GM12878 (cell line): ENCODE results near the gene AP1B1. TPM values are rescaled to one million over a fixed set of nuclear protein-coding genes. Genes with fewer than 3 reads are reported as not detected.
A peak's percentile ranks its signal among the peaks of the same experiment; 100 is the strongest.

Source experiments
- ATAC-seq: fragments of 200-7000 bp; cut with Tn5 transposase; 3 replicates; pipeline ENCODE4 v1.9.1; 2020; ENCODE audit warnings: mild to moderate bottlenecking, moderate library complexity
- BruUV-seq: library from RNA; stranded (reverse); fragments of 400-500 nt; replicated peaks from 2 replicates; lab custom pipeline; 2021; lab: Mats Ljungman, UMichigan
- CTCF ChIA-PET: fragments of 300-600 bp; sonication (Branson Sonifier 250); formaldehyde crosslinking; extraction: SDS; loops from one replicate; lab custom pipeline; 2021; ENCODE audit warnings: inconsistent platforms; lab: Yijun Ruan, JAX
- POLR2A ChIA-PET: fragments of 350-600 bp; formaldehyde crosslinking; extraction: SDS; loops from one replicate; lab custom pipeline; 2021; ENCODE audit warnings: inconsistent platforms; lab: Charles Lee
- RAD21 ChIA-PET: fragments of 300-600 bp; sonication (Branson Sonifier 250); formaldehyde crosslinking; loops from one replicate; lab custom pipeline; 2023; ENCODE audit warnings: antibody characterized with exemption; ENCODE audit not compliant: unreplicated experiment; lab: Charles Lee
- SMC1A ChIA-PET: fragments of 300-600 bp; sonication (Branson Sonifier 250); formaldehyde crosslinking; loops from one replicate; lab custom pipeline; 2023; ENCODE audit not compliant: unreplicated experiment, uncharacterized antibody; lab: Charles Lee
- DNase-seq: peaks from one replicate; pipeline ENCODE4 v3.0.0-alpha.2; 2011; ENCODE audit warnings: low read depth, low spot score
- FAIRE-seq: peaks from 3 replicates; lab custom pipeline; 2011; peaks lifted over from hg19 to GRCh38; lab: Jason Lieb, UNC
- H2AFZ ChIP-seq: 2 replicates; pipeline ENCODE4 v1.6.0; 2011; ENCODE audit warnings: low read depth, low read length, control low read depth; ENCODE audit not compliant: control insufficient read depth
- H3K27ac ChIP-seq: 2 replicates; pipeline ENCODE4 v1.5.1; 2011; ENCODE audit warnings: control low read depth; ENCODE audit not compliant: control insufficient read depth, insufficient read depth
- H3K27me3 ChIP-seq, 2 experiments: replicated peaks in 1 of 2; 2 replicates each; pipeline versions ENCODE4 v1.6.0 to v1.6.1; 2011; ENCODE audit warnings: low read length in 1 of 2; ENCODE audit not compliant: control insufficient read depth in 2 of 2, insufficient read depth in 2 of 2
- H3K36me3 ChIP-seq, 2 experiments: 2 replicates each; pipeline ENCODE4 v1.5.1; 2011; ENCODE audit warnings: low read length in 1 of 2; ENCODE audit not compliant: control insufficient read depth in 2 of 2, insufficient read depth in 2 of 2
- H3K4me1 ChIP-seq: 2 replicates; pipeline ENCODE4 v1.6.1; 2011; ENCODE audit warnings: mild to moderate bottlenecking, low read length, moderate library complexity, mixed read lengths; ENCODE audit not compliant: control insufficient read depth, insufficient read depth
- H3K4me2 ChIP-seq: 2 replicates; pipeline ENCODE4 v1.6.0; 2011; ENCODE audit warnings: control low read depth; ENCODE audit not compliant: control insufficient read depth, insufficient read depth
- H3K4me3 ChIP-seq: fragments of 200-600 bp; sonication (generic); 2 replicates; pipeline ENCODE4 v1.5.1; 2016
- H3K79me2 ChIP-seq: 2 replicates; pipeline ENCODE4 v1.6.0; 2011; ENCODE audit warnings: low read length; ENCODE audit not compliant: control insufficient read depth, insufficient read depth
- H3K9ac ChIP-seq: 2 replicates; pipeline ENCODE4 v1.8.0; 2011; ENCODE audit warnings: low read length, control low read depth, mixed read lengths; ENCODE audit not compliant: control insufficient read depth, insufficient read depth
- H3K9me3 ChIP-seq: replicated peaks from 3 replicates; pipeline ENCODE4 v1.5.1; 2011; ENCODE audit warnings: mild to moderate bottlenecking, low read length; ENCODE audit not compliant: control insufficient read depth, insufficient read depth
- H4K20me1 ChIP-seq: 2 replicates; pipeline ENCODE4 v1.6.0; 2011; ENCODE audit not compliant: control insufficient read depth, insufficient read depth
- BMI1 ChIP-seq: fragments of 450-650 bp; IDR thresholded peaks from 2 replicates; pipeline ENCODE4 v1.6.1; 2016; ENCODE audit warnings: mild to moderate bottlenecking, moderate library complexity, borderline replicate concordance
- E2F8 ChIP-seq: fragments of 450-650 bp; IDR thresholded peaks from 2 replicates; pipeline ENCODE4 v1.6.1; 2018; ENCODE audit warnings: mild to moderate bottlenecking, low read depth, moderate library complexity; ENCODE audit not compliant: partially characterized antibody
- EGR1 ChIP-seq, 2 experiments: IDR thresholded peaks; 1 replicate in 1 of 2; 2 replicates in 1 of 2; pipeline ENCODE4 v1.6.1; 2011 to 2012; ENCODE audit warnings: low read depth in 2 of 2, low read length in 2 of 2, borderline replicate concordance in 1 of 2, mild to moderate bottlenecking in 1 of 2, moderate library complexity in 1 of 2
- GATAD2B ChIP-seq: fragments of 450-650 bp; conservative IDR thresholded peaks from 2 replicates; pipeline ENCODE4 v1.6.1; 2017; ENCODE audit warnings: low read depth, mild to moderate bottlenecking, moderate library complexity
- HCFC1 ChIP-seq: fragments of 150-350 bp; IDR thresholded peaks from 2 replicates; pipeline ENCODE4 v1.6.1; 2014; ENCODE audit warnings: low read length
- HDAC6 ChIP-seq: fragments of 200-600 bp; sonication (generic); IDR thresholded peaks from one replicate; pipeline ENCODE4 v1.8.0; 2017; ENCODE audit warnings: antibody characterized with exemption; ENCODE audit not compliant: unreplicated experiment
- MLLT1 ChIP-seq: fragments of 450-650 bp; IDR thresholded peaks from 2 replicates; pipeline ENCODE4 v1.6.1; 2016; ENCODE audit warnings: mild to moderate bottlenecking
- PML ChIP-seq: IDR thresholded peaks from 2 replicates; pipeline ENCODE4 v1.6.1; 2012; ENCODE audit warnings: low read length, inconsistent platforms
- RB1 ChIP-seq: fragments of 450-650 bp; formaldehyde crosslinking; IDR thresholded peaks from 2 replicates; pipeline ENCODE4 v1.6.1; 2017; ENCODE audit warnings: mild to moderate bottlenecking, borderline replicate concordance
- RELA ChIP-seq: fragments of 450-650 bp; IDR thresholded peaks from 2 replicates; pipeline ENCODE4 v1.8.0; 2014; ENCODE audit warnings: borderline replicate concordance; ENCODE audit not compliant: partially characterized antibody
- RFX5 ChIP-seq: IDR thresholded peaks from 2 replicates; pipeline ENCODE4 v1.6.1; 2011; ENCODE audit warnings: low read depth, low read length, improper control_type of control experiment
- RUNX3 ChIP-seq: IDR thresholded peaks from 2 replicates; pipeline ENCODE4 v1.6.1; 2012; ENCODE audit warnings: low read length, inconsistent platforms
- SIN3A ChIP-seq: IDR thresholded peaks from 2 replicates; pipeline ENCODE4 v1.6.1; 2012; ENCODE audit warnings: low read depth, low read length, improper control_type of control experiment
- SIX5 ChIP-seq: IDR thresholded peaks from 2 replicates; pipeline ENCODE4 v1.6.1; 2011; ENCODE audit warnings: mild to moderate bottlenecking, low read depth, low read length, moderate library complexity; ENCODE audit not compliant: severe bottlenecking
- SKIL ChIP-seq: fragments of 450-650 bp; IDR thresholded peaks from 2 replicates; pipeline ENCODE4 v1.6.1; 2017; ENCODE audit warnings: mild to moderate bottlenecking, low read depth, inconsistent platforms; ENCODE audit not compliant: poor library complexity, severe bottlenecking
- TBL1XR1 ChIP-seq: IDR thresholded peaks from 2 replicates; pipeline ENCODE4 v1.6.1; 2012; ENCODE audit warnings: low read depth, low read length, improper control_type of control experiment
- WRNIP1 ChIP-seq: IDR thresholded peaks from 2 replicates; pipeline ENCODE4 v1.6.1; 2011; ENCODE audit warnings: low read depth, low read length, improper control_type of control experiment, borderline replicate concordance
- ZNF24 ChIP-seq: fragments of 450-650 bp; IDR thresholded peaks from 2 replicates; pipeline ENCODE4 v1.6.1; 2017; ENCODE audit warnings: antibody characterized with exemption, mild to moderate bottlenecking
- WGBS: methylation state at CpG from one replicate; pipeline ENCODE4 v1.1.6; 2016; ENCODE audit warnings: low lambda C conversion rate; ENCODE audit not compliant: insufficient replicate concordance, insufficient coverage; ENCODE audit errors: missing lambda C conversion rate; 5-methylcytosine and 5-hydroxymethylcytosine counted together
- in situ Hi-C: fragments of 300-500 bp; cut with MboI; formaldehyde crosslinking; loops from 9 replicates; pipeline ENCODE4 v1.14.3; 2018; ENCODE audit warnings: mixed read lengths
- intact Hi-C: fragments of 100-400 bp; cut with micrococcal nuclease; formaldehyde crosslinking; loops from one replicate; pipeline ENCODE4 v1.14.2; 2022; ENCODE audit not compliant: unreplicated experiment
- polyA plus RNA-seq, 11 experiments: library from polyadenylated mRNA; depleted of rRNA in 4 of 11; unstranded in 6 of 11; stranded (reverse) in 5 of 11; fragments of >200 nt; fragmentation: Nextera tagmentation in 4 of 11; fragmentation: Illumina TruSeq in 1 of 11; extraction: Ambion mirVana in 4 of 11; extraction: Trizol in 1 of 11; gene quantifications; 1 replicate in 1 of 11; 2 replicates in 10 of 11; pipeline versions ENCODE4 v1.2.1 to v1.2.3, GENCODE V29; 2011 to 2016; ENCODE audit warnings: inconsistent platforms in 2 of 11, missing spikeins in 2 of 11, low read depth in 1 of 11
- total RNA-seq, 4 experiments: library from RNA; depleted of rRNA in 3 of 4; stranded (reverse); fragments of >200 nt in 3 of 4; fragmentation: Illumina TruSeq in 1 of 4; extraction: Trizol in 1 of 4; gene quantifications; 2 replicates each; pipeline versions ENCODE4 v1.2.1 to v1.2.3, GENCODE V29; 2013 to 2021

Gene AP1B1
- total and polyA plus RNA-seq, 10 of the 15 experiments (the other 5 are each of a cell fraction or from before 2014, with no cell fraction given) = 2.1 to 98.6 (median 57.8) TPM

- DNase-seq = no peak
- 17% methylated on average over 14 of the region's 18 CpGs for WGBS
- Histone ChIP-seq H3K27ac (no peak overlapping the region), H3K36me3 (no peaks in the 10 kb centered on the region), H3K4me1 (no peaks in the 10 kb centered on the region; the same call in 1 of the 2 replicates), H3K9me3 (no peaks in the 10 kb centered on the region; the same call in 2 of the 3 replicates), H4K20me1 (no peaks in the 10 kb centered on the region), H3K27me3 (peaks cover 7 to 13% of the 10 kb centered on the region in 2 experiments; a peak in 3 of 4 replicates), H3K79me2 (no peaks in the 10 kb centered on the region), H3K4me3 (no peak overlapping the region), H3K4me2 (no peak overlapping the region), H2AFZ (no peak overlapping the region), H3K9ac (no peak overlapping the region)
- POLR2A ChIA-PET = interaction anchor here (0.9 kb wide), 1 partner anchor 11 kb away, joined by 3 read pairs; no protein-coding TSS in a partner anchor
- in situ Hi-C loops = no loop called here
- intact Hi-C loops = no loop called here
- FAIRE-seq = no peak
- RAD21 ChIA-PET = no interaction called here
- peak; percentile 68 for ATAC-seq
- CTCF ChIA-PET = no interaction called here
- SMC1A ChIA-PET = no interaction called here
- no TSS peak for BruUV-seq
- TF ChIP-seq MLLT1 (no peak), SIN3A (0 out of 2 replicates have a peak, but pooled peaks have one; percentile 29), HCFC1 (no peak), RELA (peak; percentile 32), PML (no peak), SIX5 (no peak), EGR1 (IDR thresholded peaks at IDR 0.05; ENCODE audit: borderline replicate concordance in 1 of 2, low read depth in 2 of 2, low read length in 2 of 2) (peak in 1 of 2 experiments; percentile 73; a peak in 2 of 3 replicates), BMI1 (peak; percentile 89), WRNIP1 (no peak), HDAC6 (no peak), RFX5 (no peak), SKIL (no peak), RB1 (no peak), ZNF24 (no peak), RUNX3 (peak; percentile 34; the same call in 1 of the 2 replicates), TBL1XR1 (no peak), GATAD2B (peak; percentile 24; the same call in 1 of the 2 replicates), E2F8 (no peak)
Observed at GRCh38 chr22:29310863-29311339, 77.5 kb downstream of the AP1B1 start.
